ENCODE measurements around the gene AIP.
A peak's percentile ranks its signal among the peaks of the same experiment; 100 is the strongest.
"Not testable (repeated sequence)": the region's sequence is repeated elsewhere in the genome, so short reads cannot be mapped to it uniquely, and the experiment has no call there.

Gene AIP

DNA sequence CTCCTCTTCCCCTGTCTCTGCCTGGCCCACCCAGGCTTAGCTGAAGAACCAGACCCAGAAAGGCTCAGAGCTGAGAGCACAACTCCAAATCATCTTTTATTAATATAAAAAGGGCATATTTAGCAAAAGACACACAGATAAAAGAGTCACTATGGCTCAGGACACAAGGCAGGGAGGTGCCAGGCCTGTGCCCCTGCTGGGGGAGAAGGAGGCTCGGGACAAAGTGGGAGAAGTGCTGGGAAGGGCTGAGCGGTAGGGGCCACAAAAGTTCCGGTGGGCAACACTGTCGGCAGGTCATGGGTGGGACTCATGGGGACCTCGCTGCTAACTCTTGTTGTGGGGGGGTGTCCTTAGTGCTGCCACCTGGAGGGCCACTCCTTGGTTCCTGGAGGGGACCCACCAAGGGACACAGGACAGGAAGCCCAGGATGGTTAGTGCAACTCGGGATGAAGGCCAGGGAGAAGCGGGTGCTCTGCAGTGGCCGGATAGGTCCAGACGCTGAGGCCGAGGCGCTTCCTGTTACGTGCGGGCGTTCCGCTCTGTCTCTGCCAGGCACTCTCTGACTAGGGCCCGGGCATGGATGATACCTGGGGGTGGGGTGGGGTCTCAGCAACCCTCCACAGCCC, 23.7 kb downstream of the AIP start:
- no peak for DNase-seq (ENCODE audit: low read depth in 2 of 2)

DNA sequence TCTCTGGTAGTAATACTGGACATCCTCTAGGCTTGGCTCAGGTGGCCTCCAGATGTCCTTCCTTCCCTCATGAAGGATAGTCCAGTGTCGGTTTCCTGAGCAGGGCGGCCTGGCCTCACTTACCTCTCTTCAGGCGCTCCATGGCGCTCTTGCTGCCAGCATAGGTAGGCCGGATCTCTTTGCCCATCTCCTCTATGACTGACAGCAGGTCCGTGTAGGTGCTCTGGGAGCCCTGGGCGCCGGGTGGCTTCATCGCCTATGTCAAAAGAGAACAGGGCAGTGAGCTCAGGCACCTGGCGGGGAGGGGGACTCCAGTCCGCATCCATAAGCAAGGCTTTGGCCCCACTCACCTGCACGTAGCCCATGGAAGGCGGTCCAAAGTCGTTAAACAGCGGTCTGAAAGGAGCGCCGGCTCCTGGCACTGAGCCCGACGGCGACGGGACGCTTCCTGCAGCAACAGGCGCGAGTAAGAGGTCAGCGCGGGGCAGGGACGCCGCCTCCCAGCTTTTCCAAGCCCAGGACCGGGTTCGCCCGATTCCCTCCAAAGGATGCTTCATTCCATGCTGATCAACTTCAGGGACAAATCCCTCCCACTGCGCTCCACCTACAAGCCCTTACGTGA, 24.5 kb downstream of the AIP start:
- no peak for DNase-seq (ENCODE audit: low read depth in 2 of 2)

- DNase-seq (ENCODE audit: low read depth in 2 of 2): peak; percentile 93 to 95
Measured at GRCh38 chr11:67507864-67508485, 25.1 kb downstream of the AIP start, which contains the start of gene CDK2AP2. TSS of gene CDK2AP2 (minus strand) at chr11:67508162. CDS start at chr11:67508082, 80 bp downstream.

- DNase-seq (ENCODE audit: low read depth in 2 of 2): peak; percentile 97 to 99
Measured at GRCh38 chr11:67508486-67509121, 25.8 kb downstream of the AIP start.

DNA sequence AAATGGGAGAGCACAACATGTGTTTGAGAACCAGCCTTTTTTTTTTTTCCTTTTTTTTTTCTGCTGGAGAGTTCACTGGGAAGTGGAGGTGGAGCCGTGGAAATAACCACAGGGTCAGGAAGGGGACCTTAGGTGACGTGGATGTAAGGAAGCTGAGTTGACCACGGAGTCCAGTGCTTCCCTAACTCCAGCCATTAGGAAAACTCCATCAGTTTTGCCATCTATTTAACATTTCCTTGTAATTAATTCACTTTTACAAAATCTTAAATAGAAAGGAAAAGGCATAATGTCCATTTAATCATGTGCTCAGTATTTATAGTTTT, 27.2 kb downstream of the AIP start:
- DNase-seq (ENCODE audit: low read depth in 2 of 2): no peak

GRCh38 chr11:67511558-67511957, 28.7 kb downstream of the AIP start:
- not testable (repeated sequence) for DNase-seq (ENCODE audit: low read depth in 2 of 2)

DNA sequence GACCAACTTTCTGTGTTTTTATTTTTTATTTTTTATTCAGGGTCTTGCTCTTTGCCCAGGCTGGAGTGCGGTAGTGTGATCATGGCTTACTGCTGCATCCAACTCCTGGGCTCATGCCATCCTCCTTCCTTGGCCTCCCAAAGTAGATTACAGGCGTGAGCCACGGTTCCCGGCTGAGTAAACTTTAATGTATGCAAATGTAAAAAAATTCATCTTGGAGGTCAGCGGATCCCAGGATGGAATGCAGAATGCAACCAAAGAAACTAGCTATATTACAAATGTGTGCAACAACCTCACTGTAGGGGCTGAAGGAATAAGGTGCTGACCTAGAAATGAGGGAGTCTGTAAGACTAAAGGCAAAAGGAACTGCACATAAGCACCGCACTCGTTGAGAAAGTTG, 31.3 kb downstream of the AIP start:
- DNase-seq (ENCODE audit: low read depth in 2 of 2): no peak

DNA sequence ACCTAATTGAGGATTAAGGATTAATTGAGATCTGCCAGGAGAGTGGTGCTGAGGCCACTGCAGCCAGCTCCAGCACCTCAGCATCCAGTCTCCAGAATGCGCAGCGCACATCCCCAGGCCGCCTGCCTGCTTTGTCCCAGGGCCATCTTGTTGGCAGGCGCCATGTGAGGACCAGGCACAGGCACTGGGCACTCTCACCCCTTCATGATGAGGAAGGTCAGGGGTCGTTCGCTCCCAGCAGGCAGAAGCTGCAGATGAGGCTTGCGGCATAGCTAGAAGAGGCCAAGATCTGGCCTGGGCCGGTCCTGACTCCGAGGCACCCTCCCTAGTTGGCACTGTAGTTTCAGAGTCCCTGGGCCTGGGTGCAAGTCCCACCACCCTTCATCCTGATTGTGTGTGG, 34.0 kb downstream of the AIP start:
- no peak for DNase-seq (ENCODE audit: low read depth in 2 of 2)

- no peak for DNase-seq (ENCODE audit: low read depth in 2 of 2)
Measured at GRCh38 chr11:67517784-67518552, 35.1 kb downstream of the AIP start.

DNA sequence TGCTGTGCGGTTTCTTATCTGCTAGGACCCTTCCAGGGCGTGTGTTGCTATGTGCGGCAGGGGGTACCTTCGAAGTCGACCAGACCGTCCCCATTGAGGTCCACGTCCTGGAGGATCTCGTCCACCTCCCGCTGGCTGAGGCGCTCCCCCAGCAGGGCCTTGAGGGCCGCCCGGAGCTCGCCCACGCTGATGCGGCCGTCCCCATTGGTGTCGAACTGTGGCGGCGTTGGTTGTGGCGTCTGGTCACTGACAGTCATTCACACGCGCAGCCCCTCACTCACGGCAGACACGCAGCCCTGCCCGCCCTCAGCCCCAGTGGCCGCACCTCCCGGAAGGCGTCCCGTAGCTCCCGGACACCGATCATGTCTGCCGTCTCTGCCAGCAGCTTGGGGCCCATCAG, 36.9 kb downstream of the AIP start:
- DNase-seq (ENCODE audit: low read depth in 2 of 2): no peak

DNA sequence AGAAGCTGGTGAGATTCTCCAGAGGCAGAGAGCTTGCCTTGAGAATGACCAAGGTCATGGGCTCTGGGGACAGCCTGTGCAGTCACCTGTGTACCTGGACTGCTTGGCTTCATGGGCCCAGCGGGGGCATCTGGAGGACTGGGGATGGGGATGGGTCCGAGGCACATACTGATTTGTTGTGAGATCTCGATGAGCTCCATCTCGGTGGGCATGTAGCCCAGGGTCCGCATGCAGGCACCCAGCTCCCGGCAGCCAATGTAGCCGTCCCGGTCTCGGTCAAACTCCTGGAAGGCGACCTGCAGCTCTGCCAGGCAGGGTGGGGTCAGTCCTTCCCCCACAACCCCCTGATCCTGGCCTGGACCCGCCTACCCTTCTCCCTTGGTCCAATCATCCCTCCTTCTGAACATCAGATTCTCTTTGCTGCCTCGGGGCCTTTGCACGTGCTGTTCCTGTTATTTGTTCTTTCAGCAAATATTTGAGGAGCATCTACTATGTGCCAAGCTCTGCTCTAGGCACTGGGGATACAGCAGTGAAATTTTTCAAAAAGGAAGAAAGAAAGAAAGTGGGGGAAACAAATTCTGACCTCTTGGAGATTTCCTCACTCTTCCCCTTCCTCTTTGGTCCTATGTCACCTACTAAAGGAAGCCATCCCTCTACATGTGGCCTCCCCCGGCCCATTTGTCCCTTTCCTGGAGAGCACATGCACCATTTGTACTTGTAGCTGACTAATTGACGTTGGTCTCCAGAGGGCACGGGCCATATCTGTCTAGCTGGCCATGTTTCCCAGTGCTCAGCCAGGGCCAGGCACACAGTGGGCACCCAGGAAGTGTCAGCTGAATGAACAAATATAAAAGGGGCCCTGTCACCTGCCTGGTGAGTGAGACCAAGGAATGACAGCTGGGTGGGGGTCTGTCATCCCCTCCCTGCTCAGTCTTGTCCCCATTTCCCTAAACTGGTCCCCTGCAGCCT, 38.3 kb downstream of the AIP start:
- no peak for DNase-seq (ENCODE audit: low read depth in 2 of 2)

DNA sequence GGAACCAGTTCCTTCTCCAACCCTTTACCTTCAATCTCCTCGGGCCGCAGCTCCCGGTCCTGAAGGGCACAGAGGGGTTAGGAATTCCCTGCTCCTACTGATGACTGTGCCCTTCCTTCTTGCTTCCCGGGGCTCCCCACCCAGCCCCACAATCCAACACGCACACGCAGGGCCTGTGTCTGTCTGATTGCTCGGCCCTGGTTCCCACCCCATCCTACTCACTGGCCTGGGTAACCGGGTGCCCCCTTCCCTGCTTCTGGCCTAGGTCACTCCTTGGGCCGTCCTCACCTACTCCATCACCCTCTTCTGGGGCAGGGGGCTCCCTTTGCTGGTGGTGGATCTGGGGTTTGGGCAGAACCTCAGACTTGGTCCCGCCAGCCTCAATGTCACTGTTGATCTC, 39.1 kb downstream of the AIP start:
- DNase-seq (ENCODE audit: low read depth in 2 of 2): no peak

- no peak for DNase-seq (ENCODE audit: low read depth in 2 of 2)
Measured at GRCh38 chr11:67522338-67522737, 39.5 kb downstream of the AIP start.

DNA sequence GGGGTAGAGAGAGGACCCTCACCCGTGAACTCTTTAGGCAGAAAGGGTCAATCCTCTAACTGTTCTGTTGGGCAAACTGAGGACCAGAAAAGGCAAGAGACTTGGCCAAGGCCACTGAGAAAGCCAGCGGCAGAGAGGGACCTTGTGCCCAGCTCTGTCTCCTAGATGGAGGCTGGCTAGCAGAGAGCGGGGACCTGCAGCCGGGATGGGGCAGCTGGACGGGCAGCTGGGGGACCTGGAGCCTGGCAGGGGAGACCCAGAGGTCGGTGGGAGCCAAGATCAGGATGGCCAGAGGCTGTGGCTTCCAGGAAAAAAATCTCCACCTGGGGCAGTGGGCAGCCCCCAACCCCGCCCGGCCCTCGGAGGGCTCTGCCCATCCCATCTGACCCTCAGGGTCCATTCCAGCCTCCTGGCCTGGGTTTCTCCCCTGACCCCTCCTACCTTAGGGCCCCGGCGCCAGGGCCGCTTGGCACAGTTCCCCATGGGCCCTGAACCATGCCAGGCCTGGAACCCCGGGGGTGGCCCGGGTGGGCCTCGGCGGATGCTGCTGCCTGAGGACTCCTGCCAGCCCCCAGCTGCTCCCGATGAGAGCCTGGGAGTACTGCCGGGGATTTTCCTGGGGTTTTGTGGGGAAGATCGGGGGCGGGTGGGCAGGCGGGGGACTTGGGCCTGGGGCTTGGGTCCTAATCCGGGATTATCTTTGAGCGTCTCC, 40.2 kb downstream of the AIP start, which contains the start of gene CABP2:
Gene CABP2 (minus strand): TSS at position 603 of the 712 bp plus-strand sequence. CDS start 120 bp downstream, at position 483.
- no peak for DNase-seq (ENCODE audit: low read depth in 2 of 2)

DNA sequence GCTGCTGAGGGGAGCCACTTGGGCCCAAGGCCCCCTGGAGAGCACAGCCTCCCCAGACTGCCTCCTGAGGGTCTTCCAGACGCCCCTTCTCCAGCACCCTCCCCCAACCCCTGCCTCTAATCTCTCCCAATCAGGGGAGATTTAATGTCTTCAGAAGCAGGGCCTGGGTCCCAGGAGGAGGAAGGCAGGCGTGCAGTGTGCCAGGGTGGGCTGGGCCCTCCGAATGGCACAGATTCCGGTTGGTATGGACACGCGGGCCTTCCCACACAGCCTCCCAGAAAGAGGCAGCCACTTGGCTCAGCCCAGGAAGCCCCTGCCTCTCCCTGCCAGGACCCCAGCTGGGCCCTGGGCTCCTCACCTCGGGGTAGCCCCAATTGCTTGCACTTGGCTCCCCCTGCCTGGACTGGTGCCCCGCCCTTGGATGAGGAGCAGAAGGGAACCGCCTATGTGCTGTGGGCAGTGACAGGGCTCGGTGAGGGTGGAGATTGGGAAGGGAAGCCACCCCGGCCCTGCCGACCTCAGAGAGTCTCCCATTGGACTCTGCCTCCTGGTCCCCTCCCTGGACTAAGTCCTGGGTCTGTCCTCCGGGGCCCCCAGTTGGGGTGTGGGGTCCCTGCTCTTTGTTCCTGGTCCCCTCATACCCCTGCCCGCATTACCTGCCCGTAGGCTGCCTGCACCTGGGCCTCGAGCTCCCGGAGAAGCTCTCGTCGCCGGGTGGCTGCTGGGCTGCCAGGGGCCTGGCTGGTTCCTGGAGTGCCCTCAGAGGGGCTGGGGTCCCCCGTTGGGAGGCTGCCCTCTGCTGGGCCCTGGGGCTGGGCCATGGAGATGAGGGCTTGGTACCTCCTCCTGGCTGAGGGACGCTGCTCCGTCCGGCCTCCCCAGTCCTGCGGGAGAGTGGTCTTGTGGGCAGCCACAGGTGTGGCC, 41.0 kb downstream of the AIP start:
- no peak for DNase-seq (ENCODE audit: low read depth in 2 of 2)

- DNase-seq (ENCODE audit: low read depth in 2 of 2): no peak
Measured at GRCh38 chr11:67524480-67524808, 41.6 kb downstream of the AIP start.

DNA sequence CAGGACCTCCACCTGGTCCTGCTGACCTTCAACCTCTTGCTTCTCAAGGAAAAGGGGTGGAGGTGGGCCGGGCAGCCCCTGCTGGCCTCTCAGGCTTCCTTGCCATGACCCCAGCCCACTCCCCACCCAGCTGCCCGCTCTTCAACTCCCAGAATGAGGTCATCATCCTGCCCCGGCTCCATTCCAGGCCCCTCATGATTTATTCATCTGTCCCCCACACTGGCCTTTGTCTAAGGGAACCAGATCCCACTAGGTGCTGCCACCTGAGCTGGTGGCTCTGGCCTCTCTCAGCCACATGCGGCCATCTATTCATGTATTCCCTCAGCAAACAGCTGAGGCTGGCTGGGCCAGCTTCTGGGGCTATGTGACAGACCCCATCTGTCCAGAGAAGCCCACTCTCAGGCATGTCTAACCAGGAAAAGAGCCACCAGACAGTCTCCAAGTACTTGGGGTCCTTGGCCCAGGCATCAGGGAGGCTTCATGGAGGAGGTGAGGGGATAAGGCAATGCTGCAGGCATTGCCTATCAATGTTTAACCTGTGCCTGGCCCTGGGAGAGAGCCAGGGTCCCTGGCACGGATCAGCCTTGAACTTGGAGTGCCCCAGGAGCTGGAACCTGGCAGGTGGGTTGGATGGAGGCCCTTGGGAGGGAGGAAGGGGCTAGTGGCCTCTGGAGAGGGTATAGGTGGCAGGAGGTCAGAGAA, 42.6 kb downstream of the AIP start:
- no peak for DNase-seq (ENCODE audit: low read depth in 2 of 2)

DNA sequence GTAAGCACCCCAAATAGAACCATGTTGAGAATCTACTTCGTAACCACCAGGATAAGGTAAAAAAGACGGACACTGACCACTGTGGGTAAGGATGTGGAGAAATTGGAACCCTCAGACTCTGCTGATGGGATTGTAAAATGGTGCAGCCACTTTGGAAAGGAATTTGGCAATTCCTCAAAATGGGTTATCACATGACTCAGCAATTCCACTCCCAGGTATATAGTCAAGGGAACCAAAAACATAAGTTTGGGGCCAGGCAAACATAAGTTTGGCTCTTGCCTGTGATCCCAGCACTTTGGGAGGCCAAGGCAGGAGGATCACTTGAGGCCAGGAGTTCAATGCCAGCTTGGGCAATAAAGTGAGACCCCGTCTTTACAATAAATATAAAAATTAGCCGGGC, 45.5 kb downstream of the AIP start:
- no peak for DNase-seq (ENCODE audit: low read depth in 2 of 2)

GRCh38 chr11:67530282-67530592, 47.4 kb downstream of the AIP start:
- no peak for DNase-seq (ENCODE audit: low read depth in 2 of 2)

Measured in stimulated activated CD8-positive, alpha-beta memory T cell treated with anti-CD3 and anti-CD28 coated beads, Interleukin-2, amount 100 ng/mL, for 1 hour (primary cell).